MG63 (cell line): ENCODE measurements around the gene MYOZ3. TPM values are rescaled to one million over a fixed set of nuclear protein-coding genes. Genes with fewer than 3 reads are reported as not detected.

Source experiments
- DNase-seq: peaks from one replicate; pipeline ENCODE4 v3.0.0-alpha.2; 2020
- H3K27me3 ChIP-seq: fragments of 250-450 bp; sonication (Bioruptor Pico); 2 replicates; pipeline ENCODE4 v1.5.1; 2020; ENCODE audit warnings: mild to moderate bottlenecking, moderate library complexity
- H3K36me3 ChIP-seq: fragments of 250-450 bp; sonication (Bioruptor Pico); 2 replicates; pipeline ENCODE4 v1.5.1; 2020; ENCODE audit warnings: mild to moderate bottlenecking, moderate library complexity
- H3K4me3 ChIP-seq: fragments of 250-450 bp; sonication (Bioruptor Pico); 2 replicates; pipeline ENCODE4 v1.5.1; 2020; ENCODE audit warnings: mild to moderate bottlenecking, moderate library complexity
- H3K9me3 ChIP-seq: fragments of 250-450 bp; sonication (Bioruptor Pico); 2 replicates; pipeline ENCODE4 v1.5.1; 2020; ENCODE audit warnings: mild to moderate bottlenecking, moderate library complexity
- total RNA-seq: library from RNA; depleted of rRNA; stranded (reverse); fragments of >200 nt; shearing (Covaris generic); gene quantifications from 2 replicates; pipeline ENCODE4 v1.2.3, GENCODE V29; 2014; ENCODE audit warnings: low replicate concordance

The MYOZ3 gene
- total RNA-seq, 1 experiment from 2014 or later, result 0.03 TPM

DNA sequence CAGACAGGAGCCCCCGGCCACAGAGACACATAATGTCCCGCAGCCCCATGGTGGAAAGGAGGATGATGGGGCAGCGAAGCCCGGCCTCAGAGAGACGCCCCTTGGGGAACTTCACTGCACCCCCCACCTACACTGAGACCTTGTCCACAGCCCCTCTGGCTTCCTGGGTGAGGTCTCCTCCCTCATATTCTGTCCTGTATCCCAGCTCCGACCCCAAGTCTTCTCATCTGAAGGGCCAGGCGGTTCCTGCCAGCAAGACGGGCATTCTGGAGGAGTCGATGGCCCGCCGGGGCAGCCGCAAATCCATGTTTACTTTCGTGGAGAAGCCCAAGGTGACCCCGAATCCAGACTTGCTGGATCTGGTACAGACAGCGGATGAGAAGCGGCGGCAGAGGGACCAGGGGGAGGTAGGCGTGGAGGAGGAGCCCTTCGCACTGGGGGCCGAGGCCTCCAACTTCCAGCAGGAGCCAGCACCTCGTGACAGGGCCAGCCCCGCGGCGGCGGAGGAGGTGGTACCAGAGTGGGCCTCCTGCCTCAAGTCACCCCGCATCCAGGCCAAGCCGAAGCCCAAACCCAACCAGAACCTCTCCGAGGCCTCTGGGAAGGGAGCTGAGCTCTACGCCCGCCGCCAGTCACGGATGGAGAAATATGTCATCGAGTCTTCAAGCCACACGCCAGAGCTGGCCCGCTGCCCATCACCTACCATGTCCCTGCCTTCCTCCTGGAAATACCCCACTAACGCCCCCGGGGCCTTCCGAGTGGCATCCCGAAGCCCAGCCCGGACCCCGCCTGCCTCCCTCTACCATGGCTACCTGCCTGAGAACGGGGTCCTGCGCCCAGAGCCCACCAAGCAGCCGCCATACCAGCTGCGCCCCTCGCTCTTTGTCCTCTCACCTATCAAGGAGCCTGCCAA, 11.7 kb upstream of the MYOZ3 start:
- DNase-seq, result no peak
- Histone ChIP-seq H3K9me3 (no peaks in the 10 kb centered on the region), H3K27me3 (no peaks in the 10 kb centered on the region), H3K36me3 (peaks cover 17% of the 10 kb centered on the region), H3K4me3 (no peak overlapping the region)

DNA sequence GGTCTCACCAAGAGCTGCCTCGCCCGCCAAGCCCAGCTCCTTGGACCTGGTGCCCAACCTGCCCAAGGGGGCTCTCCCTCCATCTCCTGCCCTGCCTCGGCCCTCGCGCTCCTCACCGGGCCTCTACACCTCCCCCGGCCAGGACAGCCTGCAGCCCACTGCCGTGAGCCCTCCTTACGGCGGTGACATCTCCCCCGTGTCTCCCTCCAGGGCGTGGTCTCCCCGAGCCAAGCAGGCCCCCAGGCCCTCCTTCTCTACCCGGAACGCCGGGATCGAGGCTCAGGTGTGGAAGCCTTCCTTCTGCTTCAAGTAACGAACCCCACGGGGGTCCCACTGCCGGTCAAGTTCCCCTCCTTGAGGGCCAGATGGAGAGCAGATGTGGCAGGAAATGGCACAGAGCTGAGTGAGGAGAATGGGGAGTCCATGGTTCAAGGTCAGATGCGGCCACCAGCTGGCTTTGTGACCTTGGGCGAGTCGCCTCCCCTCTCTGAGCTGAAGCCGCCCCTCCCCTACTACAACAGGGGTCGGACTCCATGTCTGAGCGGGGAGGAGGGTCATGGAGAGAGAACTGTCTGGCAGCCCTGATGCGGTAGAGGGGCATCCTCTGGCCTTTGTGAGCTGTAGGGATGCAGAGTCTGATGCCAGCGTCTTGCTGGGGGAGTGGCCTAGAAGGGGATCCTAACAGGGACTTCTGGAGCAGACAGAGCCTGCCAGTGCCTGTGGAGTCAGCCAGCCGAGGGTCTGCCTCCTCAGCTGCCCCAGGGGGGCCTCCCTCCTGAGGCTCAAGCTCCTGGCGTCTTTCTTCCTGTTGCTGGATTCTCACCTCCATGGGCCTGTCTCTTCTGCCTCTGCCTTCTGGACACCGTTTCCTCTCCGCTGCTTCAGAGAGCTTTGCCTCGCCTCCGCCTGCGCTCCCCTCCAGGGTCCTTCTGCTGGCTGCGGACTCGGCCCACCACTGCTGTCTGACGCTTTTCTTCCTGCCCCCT, 10.7 kb upstream of the MYOZ3 start:
- no peaks in the 10 kb centered on the region for H3K9me3 ChIP-seq
- H3K36me3 ChIP-seq, result peaks cover 18% of the 10 kb centered on the region
- H3K4me3 ChIP-seq, result no peak overlapping the region
- H3K27me3 ChIP-seq, result no peaks in the 10 kb centered on the region
- no peak for DNase-seq

DNA sequence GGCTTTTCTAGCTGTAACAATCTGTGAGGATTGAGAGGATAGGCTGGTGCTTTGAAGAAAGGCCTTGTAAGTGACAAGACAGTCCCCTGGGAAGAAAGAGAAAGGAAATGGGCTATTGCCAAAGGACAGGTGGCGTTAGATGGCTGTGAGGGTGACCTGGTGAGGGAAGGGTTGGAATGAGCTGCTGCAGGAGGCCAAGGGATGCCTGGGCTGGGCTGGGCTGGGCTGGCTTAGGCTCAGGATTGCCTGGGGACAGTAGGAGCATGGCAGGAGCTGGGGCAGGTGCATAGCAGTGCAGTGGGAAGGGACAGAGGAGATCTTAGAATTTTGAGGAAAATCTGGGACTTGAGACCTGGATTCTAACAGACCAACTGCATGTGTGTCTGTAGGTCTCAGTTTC, 9.7 kb upstream of the MYOZ3 start:
- Histone ChIP-seq H3K27me3 (no peaks in the 10 kb centered on the region), H3K36me3 (peaks cover 18% of the 10 kb centered on the region), H3K4me3 (no peak overlapping the region), H3K9me3 (no peaks in the 10 kb centered on the region)
- DNase-seq, result no peak

DNA sequence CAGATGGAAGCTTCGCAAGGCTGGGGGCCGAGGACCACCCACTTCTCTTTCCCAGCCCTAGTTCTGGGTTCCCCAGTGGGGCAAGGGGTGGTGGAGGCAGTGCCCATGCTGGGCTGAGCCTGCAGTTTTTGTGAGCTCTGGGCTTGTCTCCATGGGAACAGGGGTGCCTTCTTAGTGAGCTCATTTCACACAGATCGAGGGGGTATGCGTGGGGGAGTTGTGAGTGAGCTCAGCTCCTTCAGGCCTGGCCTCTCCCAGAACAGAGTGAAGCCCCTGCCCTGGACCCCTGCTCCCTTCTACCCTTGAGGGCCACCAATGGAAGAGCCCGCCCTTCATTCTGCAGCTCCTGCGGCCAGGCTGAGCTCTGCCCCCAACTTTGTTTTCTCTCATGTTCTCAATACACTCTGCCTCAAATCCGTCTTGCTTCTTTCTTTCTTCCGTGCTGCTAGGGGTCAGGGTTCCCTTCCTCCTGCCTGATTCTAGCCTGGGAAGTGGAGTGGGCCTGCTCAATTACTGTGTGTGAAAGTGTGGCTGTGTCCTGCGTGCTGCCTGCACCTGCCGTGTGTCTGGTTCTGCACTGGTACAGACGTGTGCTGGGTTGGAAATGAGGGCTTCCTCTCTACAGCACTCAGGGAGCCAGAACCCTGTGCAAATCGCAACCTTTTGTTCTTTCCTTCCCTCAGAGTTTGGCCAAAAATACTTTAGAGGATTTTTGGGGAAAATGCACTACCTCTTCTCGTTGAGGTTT, 9.0 kb upstream of the MYOZ3 start:
- H3K27me3 ChIP-seq, result no peaks in the 10 kb centered on the region
- no peak overlapping the region for H3K4me3 ChIP-seq
- no peaks in the 10 kb centered on the region for H3K9me3 ChIP-seq
- DNase-seq, result no peak
- H3K36me3 ChIP-seq, result peaks cover 18% of the 10 kb centered on the region

DNA sequence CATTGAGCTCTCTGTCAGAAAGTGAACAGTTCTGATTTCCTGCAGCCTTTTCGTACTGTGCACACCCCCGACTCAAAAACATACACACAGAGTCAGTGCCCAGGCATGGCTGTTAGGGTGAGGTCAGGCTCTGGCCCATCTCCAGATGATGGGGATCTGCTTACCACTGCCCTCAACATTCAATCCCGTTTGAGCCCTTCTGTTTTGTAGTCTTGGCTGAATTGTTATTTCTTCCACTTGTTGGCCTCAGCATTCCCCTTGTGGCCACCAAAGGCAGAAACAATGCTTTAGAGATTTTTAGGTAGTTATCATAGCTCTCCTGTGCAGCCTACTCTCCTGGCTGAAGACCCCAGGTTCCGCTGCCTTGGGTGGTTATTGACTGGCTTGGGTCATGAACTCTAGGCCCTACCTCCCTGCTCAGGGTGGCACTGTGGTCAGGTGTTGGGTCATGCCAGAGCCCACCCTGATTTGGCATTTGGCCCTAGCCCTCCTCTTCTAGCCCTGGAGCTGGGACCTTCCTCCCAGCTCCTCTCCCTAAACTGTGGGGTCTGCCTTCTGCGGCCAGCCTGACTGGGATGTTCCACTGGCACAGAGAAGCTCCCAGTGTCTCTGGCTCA, 7.8 kb upstream of the MYOZ3 start:
- no peak overlapping the region for H3K4me3 ChIP-seq
- peaks cover 18% of the 10 kb centered on the region for H3K36me3 ChIP-seq
- no peaks in the 10 kb centered on the region for H3K27me3 ChIP-seq
- H3K9me3 ChIP-seq, result no peaks in the 10 kb centered on the region
- peak; percentile 94 for DNase-seq

DNA sequence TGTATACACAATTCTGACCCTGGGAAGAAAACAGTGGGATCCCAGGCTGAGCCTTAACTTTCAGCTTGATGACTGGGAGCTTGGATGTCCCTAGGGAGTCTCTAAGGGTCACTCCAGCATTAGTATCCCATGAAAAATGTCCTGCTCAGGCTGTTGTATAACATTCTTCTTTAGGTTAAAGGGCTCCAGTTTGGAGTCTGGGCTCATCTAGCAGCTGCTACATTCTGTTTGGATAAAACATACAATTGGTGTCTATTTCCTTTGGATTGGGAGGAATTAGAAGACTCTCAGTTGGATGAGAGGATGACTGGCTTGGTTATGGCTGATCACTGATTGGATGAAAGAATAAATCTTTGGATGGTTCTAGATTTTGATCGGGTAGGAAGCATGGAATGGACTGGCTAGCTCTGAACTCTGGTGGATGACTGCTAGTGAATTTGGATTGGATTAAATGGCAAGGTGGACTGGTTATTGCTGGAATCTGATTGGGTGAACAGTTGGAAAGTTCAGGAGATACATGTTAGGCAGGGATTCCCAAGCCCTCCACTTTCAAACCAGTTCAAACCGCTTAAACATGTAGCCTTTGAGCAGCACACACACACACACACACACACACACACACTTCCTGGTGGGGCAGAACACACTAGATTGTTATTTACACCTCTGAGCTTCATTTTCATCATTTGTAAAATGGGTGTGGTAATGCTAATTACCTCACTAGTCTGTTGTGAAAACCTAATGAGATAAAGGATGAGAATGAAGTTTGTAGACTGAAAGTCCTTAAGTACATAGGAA, 7.1 kb upstream of the MYOZ3 start:
- H3K36me3 ChIP-seq, result peaks cover 14% of the 10 kb centered on the region
- no peak for DNase-seq
- H3K9me3 ChIP-seq, result no peaks in the 10 kb centered on the region
- H3K4me3 ChIP-seq, result no peak overlapping the region
- H3K27me3 ChIP-seq, result no peaks in the 10 kb centered on the region

DNA sequence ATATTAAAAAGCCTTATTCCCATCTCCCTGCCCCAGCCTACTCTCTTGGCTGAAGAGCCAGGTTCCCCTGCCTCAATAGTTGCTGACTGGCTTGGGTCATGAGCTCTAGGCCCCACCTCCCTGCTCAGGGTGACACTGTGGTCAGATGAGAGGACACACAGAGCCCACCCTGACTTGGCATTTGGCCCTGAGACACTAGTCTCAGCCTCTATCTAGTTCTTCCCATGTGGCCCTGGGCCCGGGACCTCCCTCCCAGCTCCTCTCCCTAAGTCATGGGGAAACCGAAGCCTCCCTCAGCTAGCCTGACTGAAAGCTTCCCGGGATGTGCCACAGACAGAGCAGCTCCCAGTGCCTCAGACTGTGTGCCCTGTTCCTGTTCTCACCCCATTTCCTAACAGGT, 5.8 kb upstream of the MYOZ3 start:
- H3K36me3 ChIP-seq, result peaks cover 7% of the 10 kb centered on the region
- no peaks in the 10 kb centered on the region for H3K9me3 ChIP-seq
- no peaks in the 10 kb centered on the region for H3K27me3 ChIP-seq
- DNase-seq, result no peak
- H3K4me3 ChIP-seq, result no peak overlapping the region

DNA sequence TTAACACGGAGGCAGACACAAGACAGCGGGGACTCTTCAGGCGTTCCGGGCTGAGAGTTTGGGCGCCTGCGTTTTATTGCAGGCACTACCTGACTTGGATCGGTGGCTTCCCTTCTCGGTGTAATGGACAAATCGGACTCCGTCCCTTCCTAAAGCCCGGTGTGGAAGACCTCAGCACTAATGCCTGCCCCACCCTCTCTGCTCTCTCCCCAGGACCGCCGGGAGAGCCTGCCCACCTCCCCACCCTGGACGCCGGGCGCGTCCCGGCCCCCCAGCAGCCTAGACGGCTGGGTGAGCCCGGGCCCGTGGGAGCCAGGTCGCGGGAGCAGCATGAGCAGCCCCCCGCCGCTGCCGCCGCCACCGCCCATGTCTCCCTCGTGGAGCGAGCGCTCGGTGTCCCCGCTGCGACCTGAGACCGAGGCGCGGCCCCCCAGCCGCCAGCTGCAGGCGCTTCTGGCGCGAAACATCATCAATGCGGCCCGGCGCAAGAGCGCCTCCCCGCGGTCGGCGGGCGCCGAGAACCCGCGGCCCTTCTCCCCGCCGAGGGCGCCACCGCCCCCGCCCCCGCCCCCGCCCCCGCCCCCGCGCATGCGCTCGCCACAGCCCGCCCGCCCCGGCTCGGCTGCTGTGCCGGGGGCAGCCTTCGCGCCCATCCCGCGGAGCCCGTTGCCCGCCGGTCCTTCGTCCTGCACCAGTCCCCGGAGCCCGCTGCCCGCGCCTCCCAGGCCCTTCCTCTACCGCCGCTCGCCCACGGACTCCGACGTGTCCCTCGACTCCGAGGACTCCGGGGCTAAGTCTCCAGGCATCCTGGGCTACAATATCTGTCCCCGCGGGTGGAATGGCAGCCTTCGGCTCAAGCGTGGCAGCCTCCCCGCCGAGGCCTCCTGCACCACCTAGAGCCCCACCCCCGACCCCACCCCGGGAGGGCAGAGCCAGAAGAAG, 4.6 kb upstream of the MYOZ3 start:
- no peaks in the 10 kb centered on the region for H3K9me3 ChIP-seq
- peak; percentile 78 for DNase-seq
- H3K36me3 ChIP-seq, result peaks cover 2% of the 10 kb centered on the region; the same call in 1 of the 2 replicates
- H3K4me3 ChIP-seq, result peak overlapping the region; percentile 52
- H3K27me3 ChIP-seq, result no peaks in the 10 kb centered on the region

DNA sequence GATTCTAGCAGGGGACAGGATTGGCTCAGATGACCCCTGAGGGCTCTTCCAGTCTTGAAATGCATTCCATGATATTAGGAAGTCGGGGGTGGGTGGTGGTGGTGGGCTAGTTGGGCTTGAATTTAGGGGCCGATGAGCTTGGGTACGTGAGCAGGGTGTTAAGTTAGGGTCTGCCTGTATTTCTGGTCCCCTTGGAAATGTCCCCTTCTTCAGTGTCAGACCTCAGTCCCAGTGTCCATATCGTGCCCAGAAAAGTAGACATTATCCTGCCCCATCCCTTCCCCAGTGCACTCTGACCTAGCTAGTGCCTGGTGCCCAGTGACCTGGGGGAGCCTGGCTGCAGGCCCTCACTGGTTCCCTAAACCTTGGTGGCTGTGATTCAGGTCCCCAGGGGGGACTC, 2.9 kb upstream of the MYOZ3 start:
- H3K27me3 ChIP-seq, result no peaks in the 10 kb centered on the region
- H3K9me3 ChIP-seq, result no peaks in the 10 kb centered on the region
- H3K4me3 ChIP-seq, result no peak overlapping the region
- DNase-seq, result no peak
- peaks cover 2% of the 10 kb centered on the region; the same call in 1 of the 2 replicates for H3K36me3 ChIP-seq

DNA sequence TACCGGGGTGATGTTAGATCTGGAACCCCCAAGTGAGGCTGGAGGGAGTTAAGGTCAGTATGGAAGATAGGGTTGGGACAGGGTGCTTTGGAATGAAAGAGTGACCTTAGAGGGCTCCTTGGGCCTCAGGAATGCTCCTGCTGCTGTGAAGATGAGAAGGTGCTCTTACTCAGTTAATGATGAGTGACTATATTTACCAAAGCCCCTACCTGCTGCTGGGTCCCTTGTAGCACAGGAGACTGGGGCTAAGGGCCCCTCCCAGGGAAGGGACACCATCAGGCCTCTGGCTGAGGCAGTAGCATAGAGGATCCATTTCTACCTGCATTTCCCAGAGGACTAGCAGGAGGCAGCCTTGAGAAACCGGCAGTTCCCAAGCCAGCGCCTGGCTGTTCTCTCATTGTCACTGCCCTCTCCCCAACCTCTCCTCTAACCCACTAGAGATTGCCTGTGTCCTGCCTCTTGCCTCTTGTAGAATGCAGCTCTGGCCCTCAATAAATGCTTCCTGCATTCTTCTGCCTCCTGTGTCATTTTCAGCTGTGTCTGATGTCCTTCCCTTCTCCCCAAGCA, 2.3 kb upstream of the MYOZ3 start:
- Histone ChIP-seq H3K36me3 (peaks cover 2% of the 10 kb centered on the region; the same call in 1 of the 2 replicates), H3K27me3 (no peaks in the 10 kb centered on the region), H3K4me3 (no peak overlapping the region), H3K9me3 (no peaks in the 10 kb centered on the region)
- DNase-seq, result no peak

DNA sequence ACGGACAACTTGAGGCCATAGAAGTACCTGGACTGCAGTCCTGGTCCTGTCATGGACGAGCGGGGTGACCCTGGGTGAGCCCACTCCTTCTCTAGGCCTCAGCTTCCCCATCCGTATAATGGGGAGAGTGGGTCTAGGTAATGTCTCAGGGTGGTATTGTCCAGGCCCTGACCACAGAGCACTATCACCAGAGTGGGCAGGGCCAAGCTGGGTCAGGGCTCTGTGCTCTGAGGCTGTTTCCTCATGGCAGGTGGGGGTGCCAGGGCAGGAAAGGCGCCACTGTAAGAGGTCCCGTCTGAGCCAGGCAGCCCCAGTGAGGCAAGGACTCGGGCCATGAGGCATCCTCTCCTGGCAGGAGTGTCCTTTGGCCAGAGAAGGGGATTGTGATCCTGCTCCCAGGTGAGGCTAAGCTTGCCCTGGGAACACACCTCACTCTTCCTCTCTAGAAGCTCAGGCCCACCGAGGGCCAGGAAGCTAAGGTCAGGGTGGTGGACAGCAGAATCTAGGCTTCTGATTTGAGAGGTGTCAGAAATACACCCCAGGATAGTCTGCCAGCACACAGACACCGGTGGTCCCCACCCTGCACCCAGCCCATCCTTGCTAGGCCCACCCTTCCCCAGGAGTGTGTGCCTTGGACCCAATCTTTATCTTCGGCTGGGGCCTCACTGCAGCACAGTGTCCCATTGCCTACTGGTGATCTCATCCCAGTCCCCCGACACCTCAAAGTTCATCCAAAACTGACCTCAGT, 1.5 kb upstream of the MYOZ3 start:
- no peaks in the 10 kb centered on the region for H3K27me3 ChIP-seq
- H3K9me3 ChIP-seq, result no peaks in the 10 kb centered on the region
- DNase-seq, result no peak
- H3K36me3 ChIP-seq, result no peaks in the 10 kb centered on the region; the same call in 1 of the 2 replicates
- no peak overlapping the region for H3K4me3 ChIP-seq

DNA sequence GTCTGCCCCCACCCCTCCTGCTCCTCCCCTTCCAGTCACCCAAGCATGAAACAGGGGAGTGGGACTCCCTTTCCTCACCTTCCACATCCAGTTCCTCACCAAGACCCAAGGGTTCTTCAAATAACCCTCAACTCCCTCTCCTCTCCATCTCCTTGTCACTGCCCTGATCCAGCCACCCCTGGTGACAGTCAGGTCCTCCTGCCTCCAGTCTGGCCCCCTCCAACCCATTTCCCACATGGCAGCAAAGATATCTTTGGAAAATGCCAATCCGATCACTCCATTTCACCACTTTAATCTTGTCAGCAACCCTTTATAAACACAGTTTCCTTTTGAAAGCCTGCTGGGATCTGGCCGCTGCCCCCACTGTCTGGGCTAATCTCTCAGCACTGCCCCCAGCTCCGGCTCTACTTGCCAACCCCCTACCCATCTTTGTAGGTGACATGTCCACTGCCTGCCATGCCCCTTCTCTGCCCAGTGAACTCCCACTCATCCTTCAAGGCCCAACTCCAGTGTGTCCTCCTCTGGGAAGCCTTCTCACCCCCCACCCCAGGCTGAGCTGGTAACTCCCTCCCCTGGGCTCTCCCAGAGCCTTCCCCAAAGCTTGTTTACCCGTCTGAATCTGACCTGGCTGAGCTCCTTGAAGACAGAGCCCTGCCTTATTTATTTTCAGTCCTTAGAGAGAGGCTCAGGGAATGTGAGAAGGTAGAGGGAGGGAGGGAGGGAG, 781 bp upstream of the MYOZ3 start:
- no peaks in the 10 kb centered on the region for H3K27me3 ChIP-seq
- no peak for DNase-seq
- H3K9me3 ChIP-seq, result no peaks in the 10 kb centered on the region
- H3K4me3 ChIP-seq, result no peak overlapping the region
- H3K36me3 ChIP-seq, result no peaks in the 10 kb centered on the region
